Tibial artery (tissue), 4 donors: ENCODE measurements around the gene SERINC2.
"Not testable (repeated sequence)": the region's sequence is repeated elsewhere in the genome, so short reads cannot be mapped to it uniquely, and the experiment has no call there.

Experiments
- DNase-seq, 2 donors: peaks; one replicate each; pipeline ENCODE4 v3.0.0-alpha.2; 2019
- H3K27ac ChIP-seq, 2 donors: fragments of 200-600 bp; sonication (generic) in 1 of 2; 1 replicate in 1 of 2; 2 replicates in 1 of 2; pipeline ENCODE4 v1.5.1; 2018 to 2019; ENCODE audit warnings: mild to moderate bottlenecking in 1 of 2
- H3K27me3 ChIP-seq, 2 donors: fragments of 200-600 bp; sonication (generic) in 1 of 2; one replicate each; pipeline versions ENCODE4 v1.5.1 to v1.6.0; 2016 to 2019
- H3K36me3 ChIP-seq, 3 donors: fragments of 200-600 bp; sonication (generic) in 2 of 3; one replicate each; pipeline ENCODE4 v1.5.1; 2016 to 2019; ENCODE audit warnings: mild to moderate bottlenecking in 2 of 3
- H3K4me1 ChIP-seq, 4 donors: fragments of 200-600 bp; sonication (generic) in 2 of 4; 1 replicate in 3 of 4; 2 replicates in 1 of 4; pipeline ENCODE4 v1.5.1; 2016 to 2019
- H3K4me3 ChIP-seq, 2 donors: fragments of 200-600 bp; sonication (generic) in 1 of 2; 1 replicate in 1 of 2; 2 replicates in 1 of 2; pipeline ENCODE4 v1.5.1; 2018 to 2019; ENCODE audit warnings: mild to moderate bottlenecking in 2 of 2
- H3K9me3 ChIP-seq, 3 donors: fragments of 200-600 bp; sonication (generic) in 1 of 3; one replicate each; pipeline ENCODE4 v1.5.1; 2016 to 2019
- intact Hi-C: fragments of 100-400 bp; cut with DNase I; formaldehyde crosslinking; loops from one replicate; pipeline ENCODE4 v1.15.0; 2023; ENCODE audit warnings: low total_unique reads
- TF ChIP-seq, protein P1 (sequence below), 2 experiments: fragments of 200-600 bp in 1 of 2; fragments of 450-650 bp in 1 of 2; IDR thresholded peaks; one replicate each; pipeline ENCODE4 v1.5.1; 2017 to 2019; ENCODE audit warnings: antibody characterized with exemption in 2 of 2, mild to moderate bottlenecking in 1 of 2, moderate library complexity in 1 of 2

SERINC2 gene

DNA sequence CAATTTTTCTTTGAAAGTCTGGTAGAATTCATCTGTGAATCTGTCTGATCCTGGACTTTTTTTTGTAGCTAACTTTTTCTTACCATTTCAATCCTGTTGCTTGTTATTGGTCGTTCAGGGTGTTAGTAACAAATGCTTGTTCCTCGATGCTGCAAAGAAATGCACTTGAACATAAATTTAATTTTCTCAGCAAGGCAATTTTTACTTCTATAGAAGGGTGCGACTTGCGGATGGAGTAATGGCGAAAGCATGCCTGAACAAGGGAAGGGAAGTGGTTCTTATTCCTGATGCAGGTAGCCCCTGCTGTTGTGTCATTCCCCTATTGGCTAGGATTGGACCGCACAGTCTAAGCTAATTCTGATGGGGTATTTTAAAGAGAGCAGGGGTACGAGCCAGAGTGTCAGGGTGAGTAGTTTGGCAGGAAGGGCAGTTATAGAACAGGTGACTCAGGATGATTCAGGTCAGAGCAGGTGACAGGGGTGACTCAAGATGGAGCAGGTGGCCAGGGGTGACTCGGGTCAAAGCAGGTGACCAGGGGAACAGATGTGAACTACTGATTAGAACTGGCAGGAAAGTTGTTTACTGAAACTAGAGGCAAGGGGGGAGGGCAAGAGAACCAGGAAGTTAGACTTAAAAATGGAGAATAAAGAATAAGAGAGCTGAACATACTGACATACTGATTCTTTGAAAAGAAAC lies 40.5 kb downstream of the SERINC2 start:
- DNase-seq, result no peak
- H3K27ac ChIP-seq, result no peak overlapping the region
- no peak overlapping the region for H3K4me3 ChIP-seq
- intact Hi-C loops, result no loop called here
- no peaks in the 10 kb centered on the region for H3K36me3 ChIP-seq
- TF ChIP-seq, protein P1, sequence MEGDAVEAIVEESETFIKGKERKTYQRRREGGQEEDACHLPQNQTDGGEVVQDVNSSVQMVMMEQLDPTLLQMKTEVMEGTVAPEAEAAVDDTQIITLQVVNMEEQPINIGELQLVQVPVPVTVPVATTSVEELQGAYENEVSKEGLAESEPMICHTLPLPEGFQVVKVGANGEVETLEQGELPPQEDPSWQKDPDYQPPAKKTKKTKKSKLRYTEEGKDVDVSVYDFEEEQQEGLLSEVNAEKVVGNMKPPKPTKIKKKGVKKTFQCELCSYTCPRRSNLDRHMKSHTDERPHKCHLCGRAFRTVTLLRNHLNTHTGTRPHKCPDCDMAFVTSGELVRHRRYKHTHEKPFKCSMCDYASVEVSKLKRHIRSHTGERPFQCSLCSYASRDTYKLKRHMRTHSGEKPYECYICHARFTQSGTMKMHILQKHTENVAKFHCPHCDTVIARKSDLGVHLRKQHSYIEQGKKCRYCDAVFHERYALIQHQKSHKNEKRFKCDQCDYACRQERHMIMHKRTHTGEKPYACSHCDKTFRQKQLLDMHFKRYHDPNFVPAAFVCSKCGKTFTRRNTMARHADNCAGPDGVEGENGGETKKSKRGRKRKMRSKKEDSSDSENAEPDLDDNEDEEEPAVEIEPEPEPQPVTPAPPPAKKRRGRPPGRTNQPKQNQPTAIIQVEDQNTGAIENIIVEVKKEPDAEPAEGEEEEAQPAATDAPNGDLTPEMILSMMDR (IDR thresholded peaks at IDR 0.05), result no peak
- peaks cover 0 to 3% of the 10 kb centered on the region in 2 donors for H3K27me3 ChIP-seq
- no peaks in the 10 kb centered on the region for H3K4me1 ChIP-seq
- peaks cover 0 to 43% (median 32%) of the 10 kb centered on the region in 3 donors for H3K9me3 ChIP-seq

DNA sequence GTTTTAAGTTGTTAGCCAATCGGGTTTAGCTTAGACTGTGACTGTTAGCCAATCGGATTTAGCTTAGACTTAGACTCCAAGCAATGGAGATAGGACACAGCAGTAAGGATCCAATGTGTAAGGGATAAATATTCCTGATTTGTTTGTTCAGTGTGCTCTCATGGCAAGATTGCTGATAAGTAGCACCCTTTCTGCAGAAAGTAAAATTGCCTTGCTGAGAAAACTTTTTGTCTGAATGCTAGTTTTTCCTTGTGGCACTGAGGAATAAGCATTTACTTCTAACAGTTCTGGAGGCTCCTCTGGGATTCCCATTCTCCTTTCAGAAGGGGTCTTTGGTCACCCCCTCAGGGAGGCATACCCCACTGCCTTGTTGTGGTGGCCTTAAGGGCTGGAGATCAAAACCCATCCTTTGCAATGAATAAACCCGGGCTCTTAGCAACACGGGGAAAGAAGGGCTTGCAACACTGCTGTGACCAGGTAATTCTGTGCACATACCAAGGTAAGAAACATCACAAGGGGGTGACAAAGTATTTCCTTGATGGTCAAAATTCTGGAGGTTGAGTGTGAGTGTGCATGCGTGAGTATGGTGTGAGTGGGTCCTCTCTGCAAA lies 45.4 kb downstream of the SERINC2 start:
- H3K4me1 ChIP-seq, result no peaks in the 10 kb centered on the region
- TF ChIP-seq, protein P1 (IDR thresholded peaks at IDR 0.05), result no peak
- intact Hi-C loops, result no loop called here
- peaks cover 0 to 19% of the 10 kb centered on the region in 2 donors for H3K27me3 ChIP-seq
- no peak overlapping the region for H3K4me3 ChIP-seq
- no peak overlapping the region for H3K27ac ChIP-seq
- H3K36me3 ChIP-seq, result peaks cover 0 to 6% (median 0%) of the 10 kb centered on the region in 3 donors
- no peak for DNase-seq
- peaks cover 7 to 44% (median 32%) of the 10 kb centered on the region in 3 donors for H3K9me3 ChIP-seq

DNA sequence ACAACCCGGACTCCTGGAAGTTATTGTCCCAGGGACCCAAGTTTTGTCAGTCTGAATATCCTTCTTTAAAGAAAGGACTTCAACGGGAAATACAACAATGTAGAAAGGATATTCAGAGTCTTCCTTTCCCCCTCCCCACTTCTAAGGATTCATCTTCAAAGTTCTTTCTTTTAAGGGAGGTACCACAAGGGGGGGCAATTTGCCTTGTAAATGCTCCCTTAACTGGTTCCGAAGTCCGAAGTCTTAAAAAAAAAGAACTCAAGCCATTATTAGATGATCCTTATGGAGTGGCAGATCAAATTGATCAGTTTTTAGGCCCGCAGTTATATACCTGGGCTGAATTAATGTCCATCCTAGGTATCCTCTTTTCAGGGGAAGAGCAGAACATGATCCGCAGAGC lies 47.0 kb downstream of the SERINC2 start:
- H3K27me3 ChIP-seq, result peaks cover 0 to 19% of the 10 kb centered on the region in 2 donors
- TF ChIP-seq, protein P1 (IDR thresholded peaks at IDR 0.05), result no peak
- H3K27ac ChIP-seq, result no peak overlapping the region
- H3K4me1 ChIP-seq, result no peaks in the 10 kb centered on the region
- peaks cover 7 to 35% (median 26%) of the 10 kb centered on the region in 3 donors for H3K9me3 ChIP-seq
- no peak for DNase-seq
- no peak overlapping the region for H3K4me3 ChIP-seq
- intact Hi-C loops, result no loop called here
- H3K36me3 ChIP-seq, result peaks cover 0 to 6% (median 0%) of the 10 kb centered on the region in 3 donors

DNA sequence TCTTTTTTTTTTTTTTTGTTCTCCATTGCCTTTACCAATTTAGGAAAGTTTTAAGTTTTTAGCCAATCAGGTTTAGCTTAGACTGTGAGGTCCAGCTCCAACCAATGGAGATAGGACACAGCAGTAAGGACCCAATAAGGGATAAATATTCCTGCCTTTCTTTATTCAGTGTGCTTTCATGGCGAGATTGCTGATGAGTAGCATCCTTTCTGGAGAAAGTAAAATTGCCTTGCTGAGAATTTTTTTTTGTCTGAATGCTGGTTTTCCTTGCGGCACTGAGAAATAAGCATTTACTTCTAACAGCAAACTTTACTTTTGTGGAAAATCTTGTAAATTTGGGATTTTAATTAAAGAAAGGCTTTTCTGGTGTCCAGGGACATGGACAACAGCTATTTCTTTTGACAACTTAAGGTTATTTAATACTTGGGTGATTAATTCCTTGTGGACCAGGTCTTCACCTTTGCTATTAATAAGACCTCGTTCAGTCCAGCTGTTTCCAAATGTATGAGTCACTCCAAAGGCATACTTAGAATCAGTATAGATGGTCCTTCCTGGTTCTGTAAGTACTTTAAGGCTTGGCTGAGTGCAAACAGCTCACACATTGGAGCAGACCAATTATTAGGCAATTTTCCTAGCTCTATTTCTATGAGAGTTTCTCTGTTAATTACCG lies 54.1 kb downstream of the SERINC2 start:
- intact Hi-C loops, result no loop called here
- TF ChIP-seq, protein P1 (IDR thresholded peaks at IDR 0.05), result no peak
- Histone ChIP-seq H3K9me3 (peaks cover 0 to 12% (median 0%) of the 10 kb centered on the region in 3 donors), H3K4me1 (no peaks in the 10 kb centered on the region), H3K4me3 (no peak overlapping the region), H3K27ac (no peak overlapping the region), H3K36me3 (no peaks in the 10 kb centered on the region), H3K27me3 (no peaks in the 10 kb centered on the region)
- DNase-seq, result no peak

DNA sequence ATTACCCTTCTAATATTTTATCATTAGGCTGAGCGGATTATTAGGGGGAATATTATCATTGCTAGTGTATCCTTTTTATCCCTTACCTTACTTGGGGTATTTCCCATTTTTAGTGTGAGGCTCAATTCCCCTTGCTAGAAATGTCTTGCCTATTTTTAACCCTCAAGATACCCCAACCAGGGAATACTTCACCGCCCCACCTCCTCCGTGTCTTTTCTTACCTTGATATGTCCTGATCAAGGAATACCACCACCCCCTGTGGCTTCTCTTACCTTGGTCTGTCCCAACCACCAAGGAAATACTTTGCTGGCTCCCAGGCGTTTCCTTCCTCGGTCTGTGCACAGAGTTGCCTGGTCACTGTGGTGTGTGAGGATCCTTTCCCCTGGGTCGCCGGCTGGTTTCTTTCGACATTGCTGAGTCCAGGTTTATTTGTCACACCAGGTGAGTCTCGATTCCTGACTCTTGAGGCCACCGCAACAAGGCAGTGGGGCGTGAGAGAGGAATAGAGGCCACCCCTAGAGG lies 57.8 kb downstream of the SERINC2 start:
- no peaks in the 10 kb centered on the region for H3K27me3 ChIP-seq
- H3K36me3 ChIP-seq, result no peaks in the 10 kb centered on the region
- TF ChIP-seq, protein P1 (IDR thresholded peaks at IDR 0.05), result no peak
- peaks cover 0 to 12% (median 0%) of the 10 kb centered on the region in 3 donors for H3K9me3 ChIP-seq
- H3K4me1 ChIP-seq, result no peaks in the 10 kb centered on the region
- no peak overlapping the region for H3K4me3 ChIP-seq
- intact Hi-C loops, result no loop called here
- no peak for DNase-seq
- no peak overlapping the region for H3K27ac ChIP-seq

DNA sequence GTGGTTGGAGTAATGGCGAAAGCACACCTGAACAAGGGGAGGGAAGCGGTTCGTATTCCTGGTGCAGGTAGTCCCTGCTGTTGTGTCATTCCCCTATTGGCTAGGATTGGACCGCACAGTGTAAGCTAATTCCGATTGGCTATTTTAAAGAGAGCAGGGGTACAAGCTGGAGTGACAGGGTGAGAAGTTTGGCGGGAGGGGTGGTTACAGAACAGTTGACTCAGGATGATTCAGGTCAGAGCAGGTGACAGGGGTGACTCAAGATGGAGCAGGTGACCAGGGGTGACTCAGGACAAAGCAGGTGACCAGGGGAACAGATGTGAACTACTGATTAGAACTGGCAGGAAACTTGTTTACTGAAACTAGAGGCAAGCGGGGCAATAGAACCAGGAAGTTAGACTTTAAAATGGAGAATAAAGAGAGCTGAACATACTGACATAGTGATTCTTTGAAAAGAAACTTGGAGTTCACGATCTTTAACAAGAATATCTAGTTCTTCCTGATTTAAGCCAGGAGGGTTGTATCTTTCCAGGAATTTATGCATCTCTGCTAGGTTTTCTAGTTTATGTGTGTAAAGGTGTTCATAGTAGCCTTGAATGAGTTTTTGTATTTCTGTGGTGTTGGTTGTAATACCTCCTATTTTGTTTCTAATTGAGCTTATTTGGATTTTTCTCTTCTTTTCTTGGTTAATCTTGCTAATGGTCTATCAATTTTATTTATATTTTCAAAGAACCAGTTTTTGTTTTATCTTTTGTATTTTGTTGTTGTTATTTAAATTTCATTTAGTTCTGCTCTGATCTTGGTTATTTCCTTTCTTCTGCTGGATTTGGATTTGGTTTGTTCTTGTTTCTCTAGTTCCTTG lies 58.7 kb downstream of the SERINC2 start:
- DNase-seq, H3K27ac ChIP-seq, H3K27me3 ChIP-seq, H3K4me1 ChIP-seq, intact Hi-C loops, H3K4me3 ChIP-seq, H3K36me3 ChIP-seq: not testable (repeated sequence)
- H3K9me3 ChIP-seq, result peaks cover 0 to 12% (median 0%) of the 10 kb centered on the region in 3 donors

DNA sequence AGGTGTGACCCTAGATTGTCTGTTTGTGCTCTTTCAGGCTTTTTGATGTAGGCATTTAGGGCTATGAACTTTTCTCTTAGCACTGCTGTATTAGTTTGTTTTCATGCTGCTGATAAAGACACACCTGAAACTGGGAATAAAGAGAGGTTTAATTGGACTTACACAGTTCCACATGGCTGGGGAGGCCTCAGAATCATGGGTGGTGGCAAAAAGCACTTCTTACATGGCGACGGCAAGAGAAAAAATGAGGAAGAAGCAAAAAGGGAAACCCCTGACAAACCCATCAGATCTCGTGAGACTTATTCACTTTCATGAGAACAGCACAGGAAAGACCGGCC lies 59.3 kb downstream of the SERINC2 start:
- intact Hi-C loops, H3K4me3 ChIP-seq, H3K27me3 ChIP-seq, H3K27ac ChIP-seq, H3K36me3 ChIP-seq, H3K4me1 ChIP-seq, DNase-seq: not testable (repeated sequence)
- H3K9me3 ChIP-seq, result peaks cover 0 to 11% (median 0%) of the 10 kb centered on the region in 3 donors

DNA sequence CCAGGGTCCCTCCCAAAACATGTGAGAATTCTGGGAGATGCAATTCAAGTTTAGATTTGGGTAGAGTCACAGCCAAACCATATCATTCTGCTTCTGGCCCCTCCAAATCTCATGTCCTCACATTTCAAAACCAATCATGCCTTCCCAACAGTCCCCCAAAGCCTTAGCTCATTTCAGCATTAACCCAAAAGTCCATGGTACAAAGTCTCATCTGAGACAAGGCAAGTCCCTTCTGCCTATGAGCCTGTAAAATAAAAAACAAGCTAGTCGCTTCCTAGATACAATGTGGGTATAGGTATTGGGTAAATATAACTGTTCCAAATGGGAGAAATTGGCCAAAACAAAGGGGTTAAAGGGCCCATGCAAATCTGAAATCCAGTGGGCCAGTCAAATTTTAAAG lies 59.7 kb downstream of the SERINC2 start:
- H3K4me1 ChIP-seq, H3K27me3 ChIP-seq, DNase-seq, H3K36me3 ChIP-seq, H3K4me3 ChIP-seq, intact Hi-C loops, H3K9me3 ChIP-seq, H3K27ac ChIP-seq: not testable (repeated sequence)
